IMR-90 (cell line): Measurements from ENCODE around the gene GAS7. TPM values are rescaled to one million over a fixed set of nuclear protein-coding genes. Genes with fewer than 3 reads are reported as not detected.
A peak's percentile ranks its signal among the peaks of the same experiment; 100 is the strongest.

Experiments
- ATAC-seq: fragments of 200-7000 bp; cut with Tn5 transposase; 2 replicates; pipeline ENCODE4 v1.9.1; 2020; ENCODE audit warnings: low read depth, mild to moderate bottlenecking, moderate library complexity
- BruUV-seq: library from RNA; stranded (reverse); fragments of 400-500 nt; replicated peaks from 2 replicates; lab custom pipeline; 2021; lab: Mats Ljungman, UMichigan
- CTCF ChIA-PET: fragments of 300-600 bp; formaldehyde crosslinking; extraction: SDS; loops from one replicate; lab custom pipeline; 2021; ENCODE audit warnings: antibody characterized with exemption; lab: Yijun Ruan, JAX
- POLR2A ChIA-PET: fragments of 300-600 bp; sonication (Branson Sonifier 250); formaldehyde crosslinking; loops from one replicate; lab custom pipeline; 2022; ENCODE audit warnings: antibody characterized with exemption; ENCODE audit not compliant: unreplicated experiment; lab: Charles Lee
- DNase-seq: peaks from one replicate; pipeline ENCODE4 v3.0.0; 2013
- H2AFZ ChIP-seq: replicated peaks from 2 replicates; pipeline ENCODE3; 2013; ENCODE audit warnings: low read length, mild to moderate bottlenecking; ENCODE audit not compliant: poor library complexity
- H2AK5ac ChIP-seq: 2 replicates; pipeline ENCODE4 v1.6.1; 2013; ENCODE audit warnings: low read depth, low read length, inconsistent platforms
- H2AK9ac ChIP-seq: replicated peaks from 2 replicates; pipeline ENCODE3; 2013; ENCODE audit warnings: mild to moderate bottlenecking, low read depth, low read length, moderate library complexity; ENCODE audit not compliant: poor library complexity
- H2BK120ac ChIP-seq: 2 replicates; pipeline ENCODE4 v1.6.1; 2013; ENCODE audit warnings: low read depth, low read length, inconsistent platforms
- H2BK15ac ChIP-seq: 3 replicates; pipeline ENCODE4 v1.6.1; 2013; ENCODE audit warnings: low read depth, low read length, inconsistent platforms
- H2BK20ac ChIP-seq: 2 replicates; pipeline ENCODE4 v1.6.1; 2013; ENCODE audit warnings: low read depth, mild to moderate bottlenecking, inconsistent platforms, low read length, moderate library complexity
- H2BK5ac ChIP-seq: 2 replicates; pipeline ENCODE4 v1.6.1; 2013; ENCODE audit warnings: mild to moderate bottlenecking, low read depth, low read length, inconsistent platforms; ENCODE audit not compliant: poor library complexity, severe bottlenecking
- H3K14ac ChIP-seq: replicated peaks from 2 replicates; pipeline ENCODE4 v1.6.1; 2013; ENCODE audit warnings: low read depth, low read length, inconsistent platforms
- H3K18ac ChIP-seq: 2 replicates; pipeline ENCODE4 v1.6.1; 2013; ENCODE audit warnings: low read depth, low read length, control low read depth
- H3K23ac ChIP-seq: 2 replicates; pipeline ENCODE4 v1.6.1; 2013; ENCODE audit warnings: low read depth, low read length, inconsistent platforms
- H3K27ac ChIP-seq: 2 replicates; pipeline ENCODE4 v1.5.1; 2013; ENCODE audit warnings: mild to moderate bottlenecking, control low read depth, low read length; ENCODE audit not compliant: insufficient read depth
- H3K27me3 ChIP-seq: 2 replicates; pipeline ENCODE4 v1.6.1; 2013; ENCODE audit warnings: low read length; ENCODE audit not compliant: control insufficient read depth, insufficient read depth
- H3K36me3 ChIP-seq: 2 replicates; pipeline ENCODE4 v1.6.1; 2013; ENCODE audit warnings: low read length, mixed read lengths; ENCODE audit not compliant: control insufficient read depth, insufficient read depth
- H3K4ac ChIP-seq: 2 replicates; pipeline ENCODE4 v1.6.1; 2013; ENCODE audit warnings: low read depth, low read length, inconsistent platforms
- H3K4me1 ChIP-seq: 2 replicates; pipeline ENCODE4 v1.6.1; 2013; ENCODE audit warnings: low read length, mixed read lengths; ENCODE audit not compliant: control insufficient read depth, insufficient read depth
- H3K4me2 ChIP-seq: 2 replicates; pipeline ENCODE4 v1.6.1; 2013; ENCODE audit warnings: low read depth, mild to moderate bottlenecking, control low read depth, low read length, moderate library complexity
- H3K4me3 ChIP-seq: 2 replicates; pipeline ENCODE4 v1.5.1; 2013; ENCODE audit warnings: low read depth, mild to moderate bottlenecking, control low read depth, low read length, moderate library complexity; ENCODE audit not compliant: insufficient read depth
- H3K56ac ChIP-seq: 2 replicates; pipeline ENCODE4 v1.6.1; 2013; ENCODE audit warnings: low read length, inconsistent platforms; ENCODE audit not compliant: insufficient read depth; ENCODE audit errors: extremely low read depth
- H3K79me1 ChIP-seq, 2 experiments: 2 replicates each; pipeline ENCODE4 v1.6.1; 2013; ENCODE audit warnings: low read length in 2 of 2, inconsistent platforms in 1 of 2, low read depth in 1 of 2
- H3K9ac ChIP-seq: 2 replicates; pipeline ENCODE4 v1.6.1; 2013; ENCODE audit warnings: low read depth, low read length, control low read depth
- H3K9me1 ChIP-seq: 2 replicates; pipeline ENCODE4 v1.6.1; 2013; ENCODE audit warnings: low read length, inconsistent platforms; ENCODE audit not compliant: insufficient read depth
- H3K9me3 ChIP-seq: 2 replicates; pipeline ENCODE4 v1.6.1; 2013; ENCODE audit warnings: low read length; ENCODE audit not compliant: control insufficient read depth, insufficient read depth
- H4K20me1 ChIP-seq: 2 replicates; pipeline ENCODE4 v1.6.1; 2013; ENCODE audit warnings: low read length, inconsistent platforms; ENCODE audit not compliant: insufficient read depth
- H4K5ac ChIP-seq: 2 replicates; pipeline ENCODE4 v1.6.1; 2013; ENCODE audit warnings: mild to moderate bottlenecking, low read depth, low read length, control low read depth
- H4K8ac ChIP-seq, 2 experiments: 2 replicates each; pipeline ENCODE4 v1.6.1; 2013; ENCODE audit warnings: low read depth in 2 of 2, low read length in 2 of 2, control low read depth in 1 of 2, inconsistent platforms in 1 of 2
- H4K91ac ChIP-seq: 2 replicates; pipeline ENCODE4 v1.6.1; 2013; ENCODE audit warnings: low read depth, low read length, inconsistent platforms; ENCODE audit not compliant: insufficient read depth
- BHLHE40 ChIP-seq: fragments of 150-350 bp; IDR thresholded peaks from 2 replicates; pipeline ENCODE4 v1.6.1; 2016; ENCODE audit warnings: mild to moderate bottlenecking, low read depth, low read length
- CEBPB ChIP-seq: IDR thresholded peaks from 2 replicates; pipeline ENCODE4 v1.6.1; 2012; ENCODE audit warnings: low read depth, low read length, improper control_type of control experiment
- CHD1 ChIP-seq: IDR thresholded peaks from 2 replicates; pipeline ENCODE4 v1.6.1; 2012; ENCODE audit warnings: low read depth, low read length, improper control_type of control experiment
- FOS ChIP-seq: fragments of 150-350 bp; IDR thresholded peaks from 2 replicates; pipeline ENCODE4 v1.6.1; 2016; ENCODE audit warnings: low read depth, low read length
- MAFK ChIP-seq: IDR thresholded peaks from 2 replicates; pipeline ENCODE4 v1.6.1; 2012; ENCODE audit warnings: low read depth, low read length, improper control_type of control experiment
- MAZ ChIP-seq: IDR thresholded peaks from 2 replicates; pipeline ENCODE4 v1.6.1; 2012; ENCODE audit warnings: low read depth, mild to moderate bottlenecking, low read length, improper control_type of control experiment, moderate library complexity, borderline replicate concordance
- MXI1 ChIP-seq: IDR thresholded peaks from 2 replicates; pipeline ENCODE4 v1.6.1; 2012; ENCODE audit warnings: low read depth, mild to moderate bottlenecking, low read length, moderate library complexity, borderline replicate concordance
- NFE2L2 ChIP-seq: fragments of 150-350 bp; IDR thresholded peaks from 2 replicates; pipeline ENCODE4 v1.6.1; 2016; ENCODE audit warnings: low read depth, mild to moderate bottlenecking, low read length
- POLR2A ChIP-seq: IDR thresholded peaks from 2 replicates; pipeline ENCODE4 v1.6.1; 2012; ENCODE audit warnings: mild to moderate bottlenecking, low read depth, low read length
- RAD21 ChIP-seq: IDR thresholded peaks from 2 replicates; pipeline ENCODE4 v1.6.1; 2012; ENCODE audit warnings: low read length, improper control_type of control experiment
- RCOR1 ChIP-seq: IDR thresholded peaks from 2 replicates; pipeline ENCODE4 v1.6.1; 2012; ENCODE audit warnings: mild to moderate bottlenecking, low read length, improper control_type of control experiment; ENCODE audit not compliant: insufficient replicate concordance
- RFX5 ChIP-seq: IDR thresholded peaks from 2 replicates; pipeline ENCODE4 v1.8.0; 2012; ENCODE audit warnings: low read depth, mild to moderate bottlenecking, low read length, moderate library complexity
- SMC3 ChIP-seq: fragments of 150-350 bp; IDR thresholded peaks from 2 replicates; pipeline ENCODE4 v1.6.1; 2016; ENCODE audit warnings: low read depth, mild to moderate bottlenecking, antibody characterized with exemption, low read length, moderate library complexity
- WGBS, 2 experiments: methylation state at CpG; one replicate each; pipeline versions ENCODE4 v1.1.5 to v1.1.7; 2013; ENCODE audit warnings: missing lambda C conversion rate in 2 of 2; ENCODE audit not compliant: insufficient read length in 1 of 2; ENCODE audit errors: extremely low coverage in 2 of 2; 5-methylcytosine and 5-hydroxymethylcytosine counted together
- dilution Hi-C: fragments of 300-500 bp; cut with HindIII; formaldehyde crosslinking; loops from one replicate; pipeline ENCODE4 v1.14.3; 2018; ENCODE audit warnings: low sequenced_read_pairs; ENCODE audit not compliant: unreplicated experiment
- in situ Hi-C: fragments of 300-500 bp; cut with MboI; formaldehyde crosslinking; loops from 3 replicates; pipeline ENCODE4 v1.14.3; 2019; ENCODE audit warnings: low sequenced_read_pairs, inconsistent platforms, mixed read lengths
- intact Hi-C: fragments of 100-400 bp; cut with micrococcal nuclease; formaldehyde crosslinking; loops from 2 replicates; pipeline ENCODE4 v1.10.0; 2022
- polyA plus RNA-seq, 3 experiments: library from polyadenylated mRNA; depleted of rRNA; stranded (reverse); fragments of >200 nt; gene quantifications; 2 replicates each; pipeline ENCODE4 v1.2.3, GENCODE V29; 2012; ENCODE audit warnings: low replicate concordance in 1 of 3
- total RNA-seq: library from RNA; depleted of rRNA; stranded (reverse); fragments of >200 nt; gene quantifications from 2 replicates; pipeline ENCODE4 v1.2.3, GENCODE V29; 2012
- TF ChIP-seq, protein P1 (sequence below): fragments of 150-350 bp; IDR thresholded peaks from 2 replicates; pipeline ENCODE4 v1.6.1; 2017; ENCODE audit warnings: mild to moderate bottlenecking, antibody characterized with exemption, low read length, low read depth
- TF ChIP-seq, protein P2 (sequence below): fragments of 150-350 bp; IDR thresholded peaks from 2 replicates; pipeline ENCODE4 v1.6.1; 2016; ENCODE audit warnings: low read depth, mild to moderate bottlenecking, low read length, moderate library complexity, borderline replicate concordance
- TF ChIP-seq, protein P3 (sequence below): conservative IDR thresholded peaks from 2 replicates; pipeline ENCODE4 v1.5.1; 2012; ENCODE audit warnings: mild to moderate bottlenecking, low read depth, low read length, improper control_type of control experiment

GAS7 gene
- total and polyA plus RNA-seq, 2 of the 4 experiments (the other 2 are of a cell fraction) = 4.6 to 5.0 TPM

DNA sequence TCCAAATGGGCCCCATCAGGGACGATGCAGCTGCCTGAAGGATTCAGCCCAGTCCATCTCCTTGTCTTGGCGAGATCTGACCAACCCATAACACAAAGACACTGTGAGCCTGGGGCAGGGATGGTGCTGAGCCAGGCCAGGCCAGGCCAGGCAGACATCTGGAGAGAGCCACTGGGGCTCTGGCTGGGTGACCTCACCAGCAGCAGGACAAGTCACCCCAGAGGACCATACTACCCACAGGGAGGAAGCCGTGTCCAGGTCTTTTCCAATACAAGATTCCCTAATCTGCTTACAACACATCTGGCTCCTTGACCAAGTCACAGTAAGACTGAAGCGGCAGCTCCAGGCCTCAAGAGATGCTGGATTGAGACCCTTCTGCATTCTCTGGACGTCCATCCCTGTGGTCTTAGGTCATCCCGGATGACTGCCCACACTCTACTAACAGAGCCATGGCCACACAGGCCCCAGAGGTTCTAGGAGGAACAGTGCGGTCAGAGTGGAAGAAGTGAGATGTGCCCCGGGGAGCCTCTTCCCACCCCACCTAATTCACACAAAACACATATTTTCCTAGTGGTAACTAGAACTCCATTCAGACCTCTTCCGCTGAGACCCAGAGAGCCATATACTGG is 211.5 kb downstream of the GAS7 start:
- H3K23ac ChIP-seq = no peak overlapping the region
- intact Hi-C loops (no loop called here), in situ Hi-C loops (no loop called here), dilution Hi-C loops (no loop called here)
- H3K9me3 ChIP-seq = no peaks in the 10 kb centered on the region
- no TSS peak for BruUV-seq
- no peaks in the 10 kb centered on the region for H3K36me3 ChIP-seq
- WGBS, 2 experiments = 100% methylated on average over 1 of the region's 9 CpGs; no CpG with 5 or more reads in 1 of the 2 experiments
- no peak overlapping the region for H4K5ac ChIP-seq
- no peaks in the 10 kb centered on the region for H4K20me1 ChIP-seq
- no peaks in the 10 kb centered on the region for H3K9me1 ChIP-seq
- DNase-seq = no peak
- H2BK120ac ChIP-seq = no peak overlapping the region
- H3K4me1 ChIP-seq = no peaks in the 10 kb centered on the region
- H3K27me3 ChIP-seq = no peaks in the 10 kb centered on the region
- H2BK15ac ChIP-seq = no peak overlapping the region
- H3K14ac ChIP-seq = no peak overlapping the region
- ChIA-PET POLR2A (no interaction called here), CTCF (interaction anchor here (0.7 kb wide), 2 partner anchors 11 to 131 kb away, joined by 3 to 4 read pairs; no protein-coding TSS in a partner anchor)
- H2BK20ac ChIP-seq = no peak overlapping the region
- H3K9ac ChIP-seq = no peak overlapping the region
- H2AK5ac ChIP-seq = no peak overlapping the region
- no peak overlapping the region for H3K4me3 ChIP-seq
- no peak overlapping the region for H3K4ac ChIP-seq
- peak overlapping the region; percentile 61 for H2AFZ ChIP-seq
- no peak overlapping the region for H4K91ac ChIP-seq
- H3K4me2 ChIP-seq = no peak overlapping the region
- no peak overlapping the region for H3K56ac ChIP-seq
- no peaks in the 10 kb centered on the region for H3K79me1 ChIP-seq
- H3K18ac ChIP-seq = no peak overlapping the region
- H2BK5ac ChIP-seq = no peak overlapping the region
- no peak overlapping the region for H3K27ac ChIP-seq
- H2AK9ac ChIP-seq = no peak overlapping the region
- no peak for TF ChIP-seq POLR2A
- no peak for TF ChIP-seq MAFK
- TF ChIP-seq MAZ = no peak
- TF ChIP-seq, protein P1, sequence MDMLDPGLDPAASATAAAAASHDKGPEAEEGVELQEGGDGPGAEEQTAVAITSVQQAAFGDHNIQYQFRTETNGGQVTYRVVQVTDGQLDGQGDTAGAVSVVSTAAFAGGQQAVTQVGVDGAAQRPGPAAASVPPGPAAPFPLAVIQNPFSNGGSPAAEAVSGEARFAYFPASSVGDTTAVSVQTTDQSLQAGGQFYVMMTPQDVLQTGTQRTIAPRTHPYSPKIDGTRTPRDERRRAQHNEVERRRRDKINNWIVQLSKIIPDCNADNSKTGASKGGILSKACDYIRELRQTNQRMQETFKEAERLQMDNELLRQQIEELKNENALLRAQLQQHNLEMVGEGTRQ = no peak
- TF ChIP-seq, protein P2, sequence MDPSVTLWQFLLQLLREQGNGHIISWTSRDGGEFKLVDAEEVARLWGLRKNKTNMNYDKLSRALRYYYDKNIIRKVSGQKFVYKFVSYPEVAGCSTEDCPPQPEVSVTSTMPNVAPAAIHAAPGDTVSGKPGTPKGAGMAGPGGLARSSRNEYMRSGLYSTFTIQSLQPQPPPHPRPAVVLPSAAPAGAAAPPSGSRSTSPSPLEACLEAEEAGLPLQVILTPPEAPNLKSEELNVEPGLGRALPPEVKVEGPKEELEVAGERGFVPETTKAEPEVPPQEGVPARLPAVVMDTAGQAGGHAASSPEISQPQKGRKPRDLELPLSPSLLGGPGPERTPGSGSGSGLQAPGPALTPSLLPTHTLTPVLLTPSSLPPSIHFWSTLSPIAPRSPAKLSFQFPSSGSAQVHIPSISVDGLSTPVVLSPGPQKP = no peak
- TF ChIP-seq RFX5 = no peak
- TF ChIP-seq BHLHE40 = no peak
- TF ChIP-seq NFE2L2 = no peak
- TF ChIP-seq SMC3 = no peak
- TF ChIP-seq, protein P3, sequence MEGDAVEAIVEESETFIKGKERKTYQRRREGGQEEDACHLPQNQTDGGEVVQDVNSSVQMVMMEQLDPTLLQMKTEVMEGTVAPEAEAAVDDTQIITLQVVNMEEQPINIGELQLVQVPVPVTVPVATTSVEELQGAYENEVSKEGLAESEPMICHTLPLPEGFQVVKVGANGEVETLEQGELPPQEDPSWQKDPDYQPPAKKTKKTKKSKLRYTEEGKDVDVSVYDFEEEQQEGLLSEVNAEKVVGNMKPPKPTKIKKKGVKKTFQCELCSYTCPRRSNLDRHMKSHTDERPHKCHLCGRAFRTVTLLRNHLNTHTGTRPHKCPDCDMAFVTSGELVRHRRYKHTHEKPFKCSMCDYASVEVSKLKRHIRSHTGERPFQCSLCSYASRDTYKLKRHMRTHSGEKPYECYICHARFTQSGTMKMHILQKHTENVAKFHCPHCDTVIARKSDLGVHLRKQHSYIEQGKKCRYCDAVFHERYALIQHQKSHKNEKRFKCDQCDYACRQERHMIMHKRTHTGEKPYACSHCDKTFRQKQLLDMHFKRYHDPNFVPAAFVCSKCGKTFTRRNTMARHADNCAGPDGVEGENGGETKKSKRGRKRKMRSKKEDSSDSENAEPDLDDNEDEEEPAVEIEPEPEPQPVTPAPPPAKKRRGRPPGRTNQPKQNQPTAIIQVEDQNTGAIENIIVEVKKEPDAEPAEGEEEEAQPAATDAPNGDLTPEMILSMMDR = no peak
- TF ChIP-seq CHD1 = no peak
- TF ChIP-seq FOS = no peak
- no peak for TF ChIP-seq MXI1
- no peak for TF ChIP-seq RAD21
- TF ChIP-seq RCOR1 = no peak
- no peak for TF ChIP-seq CEBPB
- no peak overlapping the region for H4K8ac ChIP-seq
- ATAC-seq = no peak
